ENCODE results near the gene CCNJ. TPM values are rescaled to one million over a fixed set of nuclear protein-coding genes. Genes with fewer than 3 reads are reported as not detected.
A peak's percentile ranks its signal among the peaks of the same experiment; 100 is the strongest.

CCNJ gene
- total and polyA plus RNA-seq, 2 of the 13 experiments (the other 11 are each of a cell fraction or from before 2014, with no cell fraction given): 14.1 to 21.5 TPM

DNA sequence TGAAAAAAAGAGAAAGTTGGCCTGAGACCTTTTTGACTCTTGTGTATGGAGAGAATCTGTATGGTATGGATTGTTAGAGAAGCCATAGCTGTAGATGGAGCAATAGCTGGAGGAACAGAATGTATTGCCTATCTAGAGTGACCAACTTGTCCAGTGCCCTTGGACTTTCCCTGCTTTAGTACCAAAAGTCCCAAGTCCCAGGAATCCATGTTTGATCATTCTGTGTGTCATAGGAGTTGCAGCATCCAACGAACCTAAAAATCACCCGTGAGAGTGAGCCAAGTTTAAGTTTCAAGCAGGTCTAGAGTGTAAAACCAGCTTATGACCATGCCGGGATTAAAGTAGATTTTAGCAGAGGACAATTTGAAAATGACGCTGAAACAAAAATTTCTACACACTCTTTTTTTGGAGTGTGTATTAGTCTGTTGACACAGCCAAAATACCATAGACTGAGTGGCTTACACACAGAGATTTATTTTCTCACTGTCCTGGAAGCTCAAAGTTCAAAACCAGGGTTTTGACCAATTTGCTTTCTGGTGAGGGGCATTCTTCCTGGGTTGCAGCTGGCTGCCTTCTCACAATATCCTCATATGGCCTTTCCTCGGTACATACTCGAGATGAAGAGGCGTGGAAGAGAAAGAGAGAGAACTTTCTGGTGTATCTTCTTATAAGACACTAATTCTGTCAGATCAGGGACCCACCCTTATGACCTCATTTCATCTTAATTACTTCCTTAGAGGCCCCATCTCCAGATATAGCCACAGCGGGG, 49.8 kb downstream of the CCNJ start (continued):
- TF ChIP-seq, protein P1, sequence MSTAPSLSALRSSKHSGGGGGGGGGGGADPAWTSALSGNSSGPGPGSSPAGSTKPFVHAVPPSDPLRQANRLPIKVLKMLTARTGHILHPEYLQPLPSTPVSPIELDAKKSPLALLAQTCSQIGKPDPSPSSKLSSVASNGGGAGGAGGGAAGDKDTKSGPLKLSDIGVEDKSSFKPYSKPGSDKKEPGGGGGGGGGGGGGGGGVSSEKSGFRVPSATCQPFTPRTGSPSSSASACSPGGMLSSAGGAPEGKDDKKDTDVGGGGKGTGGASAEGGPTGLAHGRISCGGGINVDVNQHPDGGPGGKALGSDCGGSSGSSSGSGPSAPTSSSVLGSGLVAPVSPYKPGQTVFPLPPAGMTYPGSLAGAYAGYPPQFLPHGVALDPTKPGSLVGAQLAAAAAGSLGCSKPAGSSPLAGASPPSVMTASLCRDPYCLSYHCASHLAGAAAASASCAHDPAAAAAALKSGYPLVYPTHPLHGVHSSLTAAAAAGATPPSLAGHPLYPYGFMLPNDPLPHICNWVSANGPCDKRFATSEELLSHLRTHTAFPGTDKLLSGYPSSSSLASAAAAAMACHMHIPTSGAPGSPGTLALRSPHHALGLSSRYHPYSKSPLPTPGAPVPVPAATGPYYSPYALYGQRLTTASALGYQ (CRISPR knock-in tag; IDR thresholded peaks at IDR 0.05): no peak
- no peak for TF ChIP-seq MTA1 (CRISPR knock-in tag; IDR thresholded peaks at IDR 0.05; ENCODE audit: borderline replicate concordance)
- TF ChIP-seq, protein P2, sequence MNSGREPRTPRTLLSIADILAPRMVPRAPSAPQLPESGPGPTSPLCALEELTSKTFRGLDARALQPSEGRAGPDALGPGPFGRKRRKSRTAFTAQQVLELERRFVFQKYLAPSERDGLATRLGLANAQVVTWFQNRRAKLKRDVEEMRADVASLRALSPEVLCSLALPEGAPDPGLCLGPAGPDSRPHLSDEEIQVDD (CRISPR knock-in tag; IDR thresholded peaks at IDR 0.05; ENCODE audit: borderline replicate concordance): no peak
- TF ChIP-seq ZNF343 (CRISPR knock-in tag; IDR thresholded peaks at IDR 0.05): no peak
- no peak for TF ChIP-seq SMARCE1 (IDR thresholded peaks at IDR 0.05; ENCODE audit: borderline replicate concordance)
- TF ChIP-seq MBD4 (IDR thresholded peaks at IDR 0.05; ENCODE audit: borderline replicate concordance, low read length): no peak
- TF ChIP-seq NFYB (CRISPR knock-in tag; IDR thresholded peaks at IDR 0.05): no peak
- TF ChIP-seq, protein P3, sequence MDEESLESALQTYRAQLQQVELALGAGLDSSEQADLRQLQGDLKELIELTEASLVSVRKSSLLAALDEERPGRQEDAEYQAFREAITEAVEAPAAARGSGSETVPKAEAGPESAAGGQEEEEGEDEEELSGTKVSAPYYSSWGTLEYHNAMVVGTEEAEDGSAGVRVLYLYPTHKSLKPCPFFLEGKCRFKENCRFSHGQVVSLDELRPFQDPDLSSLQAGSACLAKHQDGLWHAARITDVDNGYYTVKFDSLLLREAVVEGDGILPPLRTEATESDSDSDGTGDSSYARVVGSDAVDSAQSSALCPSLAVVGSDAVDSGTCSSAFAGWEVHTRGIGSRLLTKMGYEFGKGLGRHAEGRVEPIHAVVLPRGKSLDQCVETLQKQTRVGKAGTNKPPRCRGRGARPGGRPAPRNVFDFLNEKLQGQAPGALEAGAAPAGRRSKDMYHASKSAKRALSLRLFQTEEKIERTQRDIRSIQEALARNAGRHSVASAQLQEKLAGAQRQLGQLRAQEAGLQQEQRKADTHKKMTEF (CRISPR knock-in tag; IDR thresholded peaks at IDR 0.05): no peak
- no peak for TF ChIP-seq ZNF567 (CRISPR knock-in tag; IDR thresholded peaks at IDR 0.05; ENCODE audit: borderline replicate concordance)
- TF ChIP-seq JUNB (CRISPR knock-in tag; IDR thresholded peaks at IDR 0.05; ENCODE audit: borderline replicate concordance): no peak
- peak; percentile 94 for TF ChIP-seq GFI1 (CRISPR knock-in tag; IDR thresholded peaks at IDR 0.05; ENCODE audit: borderline replicate concordance)
- peak; percentile 31; the same call in 1 of the 2 replicates for TF ChIP-seq DMAP1 (CRISPR knock-in tag; IDR thresholded peaks at IDR 0.05)
- TF ChIP-seq, protein P4, sequence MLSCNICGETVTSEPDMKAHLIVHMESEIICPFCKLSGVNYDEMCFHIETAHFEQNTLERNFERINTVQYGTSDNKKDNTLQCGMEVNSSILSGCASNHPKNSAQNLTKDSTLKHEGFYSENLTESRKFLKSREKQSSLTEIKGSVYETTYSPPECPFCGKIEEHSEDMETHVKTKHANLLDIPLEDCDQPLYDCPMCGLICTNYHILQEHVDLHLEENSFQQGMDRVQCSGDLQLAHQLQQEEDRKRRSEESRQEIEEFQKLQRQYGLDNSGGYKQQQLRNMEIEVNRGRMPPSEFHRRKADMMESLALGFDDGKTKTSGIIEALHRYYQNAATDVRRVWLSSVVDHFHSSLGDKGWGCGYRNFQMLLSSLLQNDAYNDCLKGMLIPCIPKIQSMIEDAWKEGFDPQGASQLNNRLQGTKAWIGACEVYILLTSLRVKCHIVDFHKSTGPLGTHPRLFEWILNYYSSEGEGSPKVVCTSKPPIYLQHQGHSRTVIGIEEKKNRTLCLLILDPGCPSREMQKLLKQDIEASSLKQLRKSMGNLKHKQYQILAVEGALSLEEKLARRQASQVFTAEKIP (CRISPR knock-in tag; IDR thresholded peaks at IDR 0.05; ENCODE audit: borderline replicate concordance): no peak
- TF ChIP-seq SUZ12 (IDR thresholded peaks at IDR 0.05; ENCODE audit: low read depth, low read length): no peak
- TF ChIP-seq KDM5B (CRISPR knock-in tag; IDR thresholded peaks at IDR 0.05; ENCODE audit: borderline replicate concordance): no peak
- no peak for TF ChIP-seq ZBTB1 (CRISPR knock-in tag; IDR thresholded peaks at IDR 0.05; ENCODE audit: borderline replicate concordance)
- no peak for TF ChIP-seq MBNL3 (CRISPR knock-in tag; conservative IDR thresholded peaks at IDR 0.05)
- TF ChIP-seq ZSCAN21 (CRISPR knock-in tag; IDR thresholded peaks at IDR 0.05; ENCODE audit: borderline replicate concordance): no peak
- no peak for TF ChIP-seq ZNF761 (CRISPR knock-in tag; conservative IDR thresholded peaks at IDR 0.05)
- no peak for TF ChIP-seq IKZF4 (CRISPR knock-in tag; IDR thresholded peaks at IDR 0.05; ENCODE audit: borderline replicate concordance, low read depth, not compliant biosample characterization)
- TF ChIP-seq MZF1 (CRISPR knock-in tag; IDR thresholded peaks at IDR 0.05; ENCODE audit: borderline replicate concordance): no peak
- TF ChIP-seq PHB2 (IDR thresholded peaks at IDR 0.05; ENCODE audit: partially characterized antibody): no peak
- no peak for TF ChIP-seq NAIF1 (CRISPR knock-in tag; IDR thresholded peaks at IDR 0.05; ENCODE audit: borderline replicate concordance)
- no peak for TF ChIP-seq BORCS8-MEF2B (CRISPR knock-in tag; IDR thresholded peaks at IDR 0.05)
- TF ChIP-seq ZBTB3 (CRISPR knock-in tag; IDR thresholded peaks at IDR 0.05; ENCODE audit: borderline replicate concordance, low read depth): no peak
- TF ChIP-seq MTF2 (CRISPR knock-in tag; IDR thresholded peaks at IDR 0.05; ENCODE audit: borderline replicate concordance): no peak; the same call in 1 of the 2 replicates

Measured in HepG2 (cell line).